ENCODE data around the gene SEZ6L. TPM values are rescaled to one million over a fixed set of nuclear protein-coding genes. Genes with fewer than 3 reads are reported as not detected.

The SEZ6L gene
- total RNA-seq, 4 donors from 2014 or later, result 0.23 to 0.83 (median 0.49) TPM

GRCh38 chr22:26259510-26259909 is 90.2 kb downstream of the SEZ6L start:
- WGBS, result under 1% methylated on average over 6 of the region's 6 CpGs
- no peaks in the 10 kb centered on the region for H3K9me3 ChIP-seq
- H3K36me3 ChIP-seq, result no peaks in the 10 kb centered on the region
- H3K27ac ChIP-seq (replicated peaks in 1 of 4), result no peak overlapping the region
- intact Hi-C loops (cut with DNase I), result no loop called here
- DNase-seq (ENCODE audit: extremely low spot score), result no peak
- TF ChIP-seq POLR2A (IDR thresholded peaks at IDR 0.05; ENCODE audit: low read depth) (no peak), POLR2AphosphoS5 (IDR thresholded peaks at IDR 0.05) (no peak), CTCF (IDR thresholded peaks at IDR 0.05) (no peak), EP300 (IDR thresholded peaks at IDR 0.05) (no peak)
- H3K4me1 ChIP-seq, result no peaks in the 10 kb centered on the region
- H3K27me3 ChIP-seq, result peaks cover 0 to 46% (median 0%) of the 10 kb centered on the region in 4 donors
- no peak overlapping the region for H3K4me3 ChIP-seq

GRCh38 chr22:26264162-26264561 is 94.9 kb downstream of the SEZ6L start:
- Histone ChIP-seq H3K27ac (replicated peaks in 1 of 4) (no peak overlapping the region), H3K36me3 (no peaks in the 10 kb centered on the region), H3K4me1 (no peaks in the 10 kb centered on the region), H3K9me3 (no peaks in the 10 kb centered on the region), H3K4me3 (no peak overlapping the region), H3K27me3 (peaks cover 0 to 64% (median 0%) of the 10 kb centered on the region in 4 donors)
- intact Hi-C loops (cut with DNase I), result no loop called here
- no peak for DNase-seq (ENCODE audit: extremely low spot score)
- TF ChIP-seq POLR2A (IDR thresholded peaks at IDR 0.05; ENCODE audit: low read depth), result no peak
- no peak for TF ChIP-seq EP300 (IDR thresholded peaks at IDR 0.05)
- TF ChIP-seq POLR2AphosphoS5 (IDR thresholded peaks at IDR 0.05), result no peak
- TF ChIP-seq CTCF (IDR thresholded peaks at IDR 0.05), result no peak
- WGBS, result 50% methylated on average over 1 of the region's 1 CpG

GRCh38 chr22:26265281-26265680 is 96.0 kb downstream of the SEZ6L start:
- 67% methylated on average over 7 of the region's 7 CpGs for WGBS
- TF ChIP-seq CTCF (IDR thresholded peaks at IDR 0.05) (no peak), POLR2A (IDR thresholded peaks at IDR 0.05; ENCODE audit: low read depth) (no peak), EP300 (IDR thresholded peaks at IDR 0.05) (no peak)
- Histone ChIP-seq H3K9me3 (no peaks in the 10 kb centered on the region), H3K27ac (replicated peaks in 1 of 4) (no peak overlapping the region), H3K4me1 (no peaks in the 10 kb centered on the region), H3K4me3 (no peak overlapping the region), H3K27me3 (peaks cover 0 to 64% (median 0%) of the 10 kb centered on the region in 4 donors), H3K36me3 (no peaks in the 10 kb centered on the region)
- no peak for DNase-seq (ENCODE audit: extremely low spot score)
- intact Hi-C loops (cut with DNase I), result no loop called here

- H3K36me3 ChIP-seq, result no peaks in the 10 kb centered on the region
- H3K4me1 ChIP-seq, result no peaks in the 10 kb centered on the region
- peaks cover 0 to 65% (median 0%) of the 10 kb centered on the region in 4 donors for H3K27me3 ChIP-seq
- intact Hi-C loops (cut with DNase I), result no loop called here
- H3K9me3 ChIP-seq, result no peaks in the 10 kb centered on the region
- WGBS, result 86% methylated on average over 6 of the region's 6 CpGs
- no peak for DNase-seq (ENCODE audit: extremely low spot score)
- H3K4me3 ChIP-seq, result no peak overlapping the region
- no peak overlapping the region for H3K27ac ChIP-seq (replicated peaks in 1 of 4)
- TF ChIP-seq CTCF (IDR thresholded peaks at IDR 0.05) (no peak), EP300 (IDR thresholded peaks at IDR 0.05) (no peak), POLR2A (IDR thresholded peaks at IDR 0.05; ENCODE audit: low read depth) (no peak), POLR2AphosphoS5 (IDR thresholded peaks at IDR 0.05) (no peak)
Observed at GRCh38 chr22:26265909-26266308, 96.6 kb downstream of the SEZ6L start.

GRCh38 chr22:26267856-26268255 is 98.6 kb downstream of the SEZ6L start:
- DNase-seq (ENCODE audit: extremely low spot score), result no peak
- no peaks in the 10 kb centered on the region for H3K4me1 ChIP-seq
- H3K4me3 ChIP-seq, result no peak overlapping the region
- TF ChIP-seq EP300 (IDR thresholded peaks at IDR 0.05), result no peak
- TF ChIP-seq POLR2AphosphoS5 (IDR thresholded peaks at IDR 0.05), result no peak
- no peak for TF ChIP-seq CTCF (IDR thresholded peaks at IDR 0.05)
- no peak for TF ChIP-seq POLR2A (IDR thresholded peaks at IDR 0.05; ENCODE audit: low read depth)
- intact Hi-C loops (cut with DNase I), result no loop called here
- peaks cover 0 to 64% (median 0%) of the 10 kb centered on the region in 4 donors for H3K27me3 ChIP-seq
- no peaks in the 10 kb centered on the region for H3K36me3 ChIP-seq
- H3K27ac ChIP-seq (replicated peaks in 1 of 4), result no peak overlapping the region
- no peaks in the 10 kb centered on the region for H3K9me3 ChIP-seq
- WGBS, result 0% methylated on average over 1 of the region's 1 CpG
